Testis (tissue), 2 donors: ENCODE data around the gene TMEM198.

ENCODE experiments used
- CTCF ChIP-seq, 3 experiments: fragments of 450-650 bp in 2 of 3; fragments of 200-600 bp in 1 of 3; sonication (generic) in 1 of 3; IDR thresholded peaks; one replicate each; pipeline ENCODE4 v1.5.1; 2016 to 2019; ENCODE audit warnings: antibody characterized with exemption in 3 of 3, mild to moderate bottlenecking in 2 of 3, moderate library complexity in 1 of 3
- POLR2A ChIP-seq: fragments of 450-650 bp; IDR thresholded peaks from one replicate; pipeline ENCODE4 v1.6.1; 2017; ENCODE audit warnings: antibody characterized with exemption, mild to moderate bottlenecking, moderate library complexity

GRCh38 chr2:219572237-219573001 lies 28.6 kb downstream of the TMEM198 start, which contains the start of gene INHA:
- TF ChIP-seq POLR2A (no peak), CTCF (IDR thresholded peaks at IDR 0.05) (no peak)
